Ishikawa (cell line): ENCODE results near the gene DTD1.

Experiments
- CEBPB ChIP-seq: IDR thresholded peaks from 2 replicates; pipeline ENCODE4 v1.6.1; 2012
- CREB1 ChIP-seq: IDR thresholded peaks from 2 replicates; pipeline ENCODE4 v1.6.1; 2012; ENCODE audit warnings: low read depth
- EGR1 ChIP-seq: IDR thresholded peaks from 2 replicates; pipeline ENCODE4 v1.6.1; 2012
- EP300 ChIP-seq: IDR thresholded peaks from 2 replicates; pipeline ENCODE4 v1.6.1; 2012; ENCODE audit warnings: borderline replicate concordance
- FOXM1 ChIP-seq: IDR thresholded peaks from 2 replicates; pipeline ENCODE4 v1.6.1; 2012; ENCODE audit warnings: low read depth, borderline replicate concordance
- NFIC ChIP-seq: IDR thresholded peaks from 2 replicates; pipeline ENCODE4 v1.6.1; 2012
- RAD21 ChIP-seq: IDR thresholded peaks from 2 replicates; pipeline ENCODE4 v1.6.1; 2012; ENCODE audit warnings: low read depth
- TAF1 ChIP-seq: IDR thresholded peaks from 2 replicates; pipeline ENCODE4 v1.6.1; 2012; ENCODE audit warnings: low read depth, mild to moderate bottlenecking
- TCF12 ChIP-seq: IDR thresholded peaks from 2 replicates; pipeline ENCODE4 v1.6.1; 2012; ENCODE audit warnings: low read depth
- TEAD4 ChIP-seq: IDR thresholded peaks from 2 replicates; pipeline ENCODE4 v1.6.1; 2012
- YY1 ChIP-seq: IDR thresholded peaks from 2 replicates; pipeline ENCODE4 v1.6.1; 2012; ENCODE audit warnings: low read depth
- ZBTB7A ChIP-seq: IDR thresholded peaks from 2 replicates; pipeline ENCODE4 v1.6.1; 2012; ENCODE audit warnings: low read depth
- TF ChIP-seq, protein P1 (sequence below): IDR thresholded peaks from 2 replicates; pipeline ENCODE4 v1.6.1; 2012
- TF ChIP-seq, protein P2 (sequence below): IDR thresholded peaks from 2 replicates; pipeline ENCODE4 v1.6.1; 2012
- TF ChIP-seq, protein P3 (sequence below): IDR thresholded peaks from 2 replicates; pipeline ENCODE4 v1.6.1; 2012; ENCODE audit warnings: low read depth, mild to moderate bottlenecking

Gene DTD1, protein sequence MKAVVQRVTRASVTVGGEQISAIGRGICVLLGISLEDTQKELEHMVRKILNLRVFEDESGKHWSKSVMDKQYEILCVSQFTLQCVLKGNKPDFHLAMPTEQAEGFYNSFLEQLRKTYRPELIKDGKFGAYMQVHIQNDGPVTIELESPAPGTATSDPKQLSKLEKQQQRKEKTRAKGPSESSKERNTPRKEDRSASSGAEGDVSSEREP

DNA sequence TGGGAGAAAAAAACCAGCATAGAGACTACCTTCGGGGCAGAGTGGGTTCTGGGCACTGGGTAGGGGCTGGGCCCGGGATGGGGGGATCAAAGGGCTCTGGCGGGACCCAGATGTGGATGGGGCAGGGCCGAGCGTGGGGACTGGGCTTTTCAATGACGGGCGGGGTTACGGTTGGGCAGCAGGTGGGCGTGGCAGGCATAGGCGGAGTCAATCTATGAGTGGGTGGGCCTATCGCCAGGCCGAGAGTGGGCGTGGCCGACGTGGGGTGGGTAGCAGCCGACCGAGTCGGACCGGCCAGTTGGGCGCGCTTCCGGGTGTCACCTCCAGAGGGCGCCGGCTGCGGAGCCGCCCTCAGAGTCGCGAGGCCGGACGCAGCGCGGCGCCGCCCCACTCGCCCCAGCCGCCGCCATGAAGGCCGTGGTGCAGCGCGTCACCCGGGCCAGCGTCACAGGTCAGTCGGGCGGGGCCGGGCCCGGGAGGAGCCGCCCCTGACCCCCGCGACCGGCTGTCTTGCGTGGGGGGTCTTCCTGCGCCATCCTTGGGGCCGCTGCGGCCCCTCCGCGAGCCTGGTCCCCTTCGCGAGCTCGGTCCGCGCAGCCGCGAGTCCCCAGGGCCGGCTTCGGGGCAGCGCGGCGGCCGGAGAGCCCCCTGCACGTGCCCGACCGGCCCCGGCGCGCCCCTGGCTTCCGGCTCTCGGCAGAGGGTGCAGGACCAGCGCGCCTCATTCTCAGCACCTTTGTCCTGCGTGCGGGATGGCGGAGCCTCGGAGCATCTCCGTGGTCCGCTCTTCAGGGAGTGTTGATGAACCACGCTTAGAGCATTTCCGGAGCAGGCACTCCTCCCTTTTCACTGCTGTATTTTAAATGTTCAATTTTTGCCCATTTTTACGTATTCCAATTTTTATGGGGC is at the start of gene DTD1:
Gene DTD1, plus strand, starts transcription at position 390 of the 909 bp plus-strand sequence. Its CDS starts 19 bp downstream, at position 409.
- TF ChIP-seq EGR1 = 0 out of 2 replicates have a peak, but pooled peaks have one; percentile 42
- TF ChIP-seq, protein P1, sequence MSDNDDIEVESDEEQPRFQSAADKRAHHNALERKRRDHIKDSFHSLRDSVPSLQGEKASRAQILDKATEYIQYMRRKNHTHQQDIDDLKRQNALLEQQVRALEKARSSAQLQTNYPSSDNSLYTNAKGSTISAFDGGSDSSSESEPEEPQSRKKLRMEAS = peak; percentile 73; the same call in 1 of the 2 replicates
- TF ChIP-seq, protein P2, sequence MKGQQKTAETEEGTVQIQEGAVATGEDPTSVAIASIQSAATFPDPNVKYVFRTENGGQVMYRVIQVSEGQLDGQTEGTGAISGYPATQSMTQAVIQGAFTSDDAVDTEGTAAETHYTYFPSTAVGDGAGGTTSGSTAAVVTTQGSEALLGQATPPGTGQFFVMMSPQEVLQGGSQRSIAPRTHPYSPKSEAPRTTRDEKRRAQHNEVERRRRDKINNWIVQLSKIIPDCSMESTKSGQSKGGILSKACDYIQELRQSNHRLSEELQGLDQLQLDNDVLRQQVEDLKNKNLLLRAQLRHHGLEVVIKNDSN = no peak; the same call in 1 of the 2 replicates
- TF ChIP-seq YY1 = peak; percentile 74
- TF ChIP-seq TAF1 = peak; percentile 33; the same call in 1 of the 2 replicates

DNA sequence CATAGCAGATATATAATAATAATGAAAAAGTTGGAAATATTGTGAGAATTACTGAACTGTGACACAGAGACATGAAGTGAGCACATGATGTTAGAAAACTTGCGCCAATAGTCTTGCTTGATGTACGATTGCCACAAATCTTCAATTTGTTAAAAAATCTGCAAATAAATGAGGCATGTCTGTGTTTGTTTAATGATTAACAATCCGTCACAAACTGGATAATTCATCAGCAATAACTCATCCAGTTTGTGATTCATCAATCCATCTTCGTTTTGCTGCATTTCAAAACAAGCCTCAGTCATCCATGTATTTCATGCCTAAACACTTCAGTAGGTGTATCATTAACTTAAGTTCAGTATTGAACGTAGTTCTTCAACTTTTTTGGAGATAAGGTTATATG is 46.1 kb upstream of the DTD1 start:
- TF ChIP-seq CREB1 = no peak
- TF ChIP-seq CEBPB = no peak
- TF ChIP-seq, protein P3, sequence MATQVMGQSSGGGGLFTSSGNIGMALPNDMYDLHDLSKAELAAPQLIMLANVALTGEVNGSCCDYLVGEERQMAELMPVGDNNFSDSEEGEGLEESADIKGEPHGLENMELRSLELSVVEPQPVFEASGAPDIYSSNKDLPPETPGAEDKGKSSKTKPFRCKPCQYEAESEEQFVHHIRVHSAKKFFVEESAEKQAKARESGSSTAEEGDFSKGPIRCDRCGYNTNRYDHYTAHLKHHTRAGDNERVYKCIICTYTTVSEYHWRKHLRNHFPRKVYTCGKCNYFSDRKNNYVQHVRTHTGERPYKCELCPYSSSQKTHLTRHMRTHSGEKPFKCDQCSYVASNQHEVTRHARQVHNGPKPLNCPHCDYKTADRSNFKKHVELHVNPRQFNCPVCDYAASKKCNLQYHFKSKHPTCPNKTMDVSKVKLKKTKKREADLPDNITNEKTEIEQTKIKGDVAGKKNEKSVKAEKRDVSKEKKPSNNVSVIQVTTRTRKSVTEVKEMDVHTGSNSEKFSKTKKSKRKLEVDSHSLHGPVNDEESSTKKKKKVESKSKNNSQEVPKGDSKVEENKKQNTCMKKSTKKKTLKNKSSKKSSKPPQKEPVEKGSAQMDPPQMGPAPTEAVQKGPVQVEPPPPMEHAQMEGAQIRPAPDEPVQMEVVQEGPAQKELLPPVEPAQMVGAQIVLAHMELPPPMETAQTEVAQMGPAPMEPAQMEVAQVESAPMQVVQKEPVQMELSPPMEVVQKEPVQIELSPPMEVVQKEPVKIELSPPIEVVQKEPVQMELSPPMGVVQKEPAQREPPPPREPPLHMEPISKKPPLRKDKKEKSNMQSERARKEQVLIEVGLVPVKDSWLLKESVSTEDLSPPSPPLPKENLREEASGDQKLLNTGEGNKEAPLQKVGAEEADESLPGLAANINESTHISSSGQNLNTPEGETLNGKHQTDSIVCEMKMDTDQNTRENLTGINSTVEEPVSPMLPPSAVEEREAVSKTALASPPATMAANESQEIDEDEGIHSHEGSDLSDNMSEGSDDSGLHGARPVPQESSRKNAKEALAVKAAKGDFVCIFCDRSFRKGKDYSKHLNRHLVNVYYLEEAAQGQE = no peak
- TF ChIP-seq NFIC = no peak
- TF ChIP-seq, protein P2 = no peak
- no peak for TF ChIP-seq TCF12
- TF ChIP-seq, protein P1 = no peak
- no peak for TF ChIP-seq YY1
- no peak for TF ChIP-seq FOXM1

DNA sequence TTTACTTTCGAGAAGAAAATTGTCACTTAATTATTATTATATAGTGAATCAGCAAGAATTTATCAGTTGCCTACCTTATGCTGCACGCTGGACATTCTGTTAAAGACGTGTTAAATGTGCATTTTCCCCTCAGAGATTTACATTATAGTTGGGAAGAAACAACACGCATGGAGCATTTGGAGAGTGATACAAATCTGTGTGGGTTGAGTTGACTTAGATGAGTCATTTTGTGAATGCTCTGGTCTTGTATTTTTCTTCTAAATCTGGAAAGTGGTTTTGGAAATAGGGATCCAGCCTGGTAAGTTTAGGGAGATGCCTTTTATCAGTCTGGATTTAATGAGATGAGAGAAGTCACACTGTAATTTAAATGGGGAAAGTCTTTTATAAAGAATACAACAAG is 44.6 kb upstream of the DTD1 start:
- no peak for TF ChIP-seq CEBPB
- TF ChIP-seq, protein P3 = no peak

DNA sequence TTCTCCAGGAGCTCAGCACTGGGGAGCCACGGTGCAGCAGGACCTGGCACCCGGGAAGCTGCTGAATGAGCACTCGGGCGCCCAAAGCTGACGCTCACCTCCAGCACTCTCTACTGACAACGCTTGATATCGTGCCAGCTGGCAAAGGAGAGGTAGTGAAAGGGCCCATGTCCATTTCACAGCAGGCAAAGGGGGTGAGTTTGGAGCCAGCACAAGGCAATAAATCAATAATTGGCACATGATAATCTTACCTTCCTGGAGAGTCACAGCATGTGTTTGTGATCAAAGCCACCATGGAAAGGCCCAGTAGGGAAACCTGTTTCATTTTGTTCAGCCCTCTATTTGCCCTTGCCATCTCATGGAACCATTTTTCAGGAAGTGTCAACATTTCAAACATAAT is 43.9 kb upstream of the DTD1 start:
- TF ChIP-seq RAD21 (no peak), EP300 (peak; percentile 24; the same call in 1 of the 2 replicates), TCF12 (peak; percentile 50; the same call in 1 of the 2 replicates), NFIC (peak; percentile 80), YY1 (no peak), ZBTB7A (no peak), TEAD4 (no peak)

DNA sequence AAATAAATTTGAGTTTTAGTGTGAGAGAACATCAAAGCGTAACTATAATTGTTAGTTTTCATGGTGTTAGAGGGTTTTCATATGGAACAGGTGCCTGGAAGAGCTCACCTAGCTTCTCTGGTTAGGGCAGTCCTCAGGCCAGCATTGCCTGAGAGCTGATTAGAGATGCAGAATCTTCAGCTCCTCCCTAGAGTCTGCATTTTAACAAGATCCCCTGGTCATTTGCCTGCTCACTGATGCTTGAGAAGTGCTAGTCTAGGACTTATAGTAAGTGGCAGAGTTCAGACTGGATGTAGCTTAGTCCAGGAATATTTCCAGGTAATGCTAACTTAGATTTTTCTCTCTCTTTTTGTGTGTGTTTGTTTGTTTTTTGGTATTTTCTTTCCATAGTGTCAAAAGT is 42.3 kb upstream of the DTD1 start:
- TF ChIP-seq TEAD4 = no peak
- TF ChIP-seq EGR1 = no peak
- TF ChIP-seq TCF12 = no peak

DNA sequence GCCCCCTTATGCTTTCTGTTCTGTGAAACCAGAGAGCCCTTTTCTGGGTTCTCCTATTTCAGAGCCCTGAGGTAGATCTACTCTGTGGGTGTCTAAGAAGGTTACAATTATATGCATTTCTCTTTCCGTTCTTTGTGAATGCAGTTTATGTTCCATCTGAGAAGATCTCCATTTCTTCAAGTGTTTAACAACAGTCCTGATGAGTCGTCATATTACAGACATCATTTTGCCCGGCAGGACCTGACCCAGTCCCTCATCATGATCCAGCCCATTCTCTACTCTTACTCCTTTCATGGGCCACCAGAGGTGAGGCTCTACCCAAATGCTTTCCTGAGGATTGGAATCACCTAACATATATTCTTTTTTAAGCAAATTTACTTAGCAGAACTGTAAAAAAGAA is 39.4 kb upstream of the DTD1 start:
- TF ChIP-seq CREB1 = no peak
- TF ChIP-seq, protein P1 = no peak
- no peak for TF ChIP-seq FOXM1
- TF ChIP-seq TCF12 = no peak
- no peak for TF ChIP-seq TEAD4
